ENCODE measurements around the gene ACD.

ACD gene

DNA sequence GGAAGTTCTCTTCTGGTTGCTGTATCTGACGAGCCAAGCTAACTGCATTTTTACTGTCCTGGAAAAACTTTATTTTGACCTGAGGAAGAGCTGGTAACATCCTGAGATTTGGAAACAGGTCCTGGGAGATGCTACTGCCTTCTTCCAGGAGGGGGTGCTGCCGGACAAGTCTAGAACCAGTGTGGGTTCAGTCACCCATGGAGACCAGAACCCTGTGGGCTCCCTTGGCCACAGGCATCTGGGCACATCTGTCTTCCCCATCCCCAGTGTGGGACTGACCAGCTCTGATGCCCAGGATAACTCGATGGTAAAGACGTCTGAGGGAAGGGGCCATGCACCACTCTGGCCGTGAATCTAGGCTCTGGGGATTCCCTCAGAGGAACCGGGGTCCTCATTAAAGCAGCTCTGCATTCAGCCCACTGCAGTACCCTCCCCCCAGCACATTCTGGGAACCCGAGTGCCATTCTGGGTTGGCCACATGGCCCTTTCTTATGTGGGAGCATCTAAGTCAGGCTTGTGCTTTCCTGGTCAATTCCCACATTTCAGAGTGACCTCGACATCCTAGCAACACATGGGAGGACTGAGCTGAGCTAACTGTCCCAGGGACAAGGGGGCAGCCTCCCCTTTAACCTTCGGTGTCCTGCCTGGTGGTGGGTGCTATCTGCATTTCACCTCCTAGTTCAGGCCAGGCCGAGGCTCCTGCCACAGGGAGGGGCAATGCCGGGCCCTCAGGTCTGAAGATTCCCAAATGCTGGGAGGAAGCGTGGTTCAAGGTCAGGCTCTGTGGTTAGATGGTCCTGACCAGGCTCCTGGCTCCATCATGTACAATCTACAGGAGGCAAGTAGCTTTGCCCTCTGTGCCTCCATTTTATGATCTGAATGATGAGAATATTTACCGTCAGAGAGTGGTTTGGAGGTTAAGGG lies 12.9 kb upstream of the ACD start:
- H2BK12ac ChIP-seq (ENCODE audit: low read length), result no peak overlapping the region
- H4K8ac ChIP-seq (ENCODE audit: low read depth, low read length), result no peak overlapping the region
- H4K91ac ChIP-seq (ENCODE audit: low read depth, low read length), result no peak overlapping the region
- H3K4ac ChIP-seq (ENCODE audit: low read depth, low read length), result no peak overlapping the region
- H3K23ac ChIP-seq (ENCODE audit: low read length), result no peak overlapping the region
- peak; percentile 60 to 83 for DNase-seq
- no peak overlapping the region for H2AFZ ChIP-seq (ENCODE audit: insufficient read depth, low read length, poor library complexity)
- no peak overlapping the region for H2BK120ac ChIP-seq (ENCODE audit: insufficient read depth, low read length, poor library complexity)
- H2AK5ac ChIP-seq (ENCODE audit: low read length), result no peak overlapping the region
- no peak overlapping the region for H3K18ac ChIP-seq (ENCODE audit: low read length)
- H3K9ac ChIP-seq (ENCODE audit: low read length), result no peak overlapping the region
- no peak overlapping the region for H4K12ac ChIP-seq (ENCODE audit: low read depth, low read length)
- H3K79me2 ChIP-seq (ENCODE audit: control insufficient read depth, insufficient read depth, low read length, poor library complexity), result no peaks in the 10 kb centered on the region
- no peaks in the 10 kb centered on the region for H3K9me3 ChIP-seq (ENCODE audit: insufficient read depth, low read depth, low read length)
- peaks cover 7 to 18% of the 10 kb centered on the region in 2 experiments for H3K36me3 ChIP-seq (ENCODE audit: control insufficient read depth in 1 of 2, insufficient read depth in 2 of 2, low read length in 2 of 2)
- no peak overlapping the region for H3K4me2 ChIP-seq (ENCODE audit: low read length)
- peaks cover 8 to 13% of the 10 kb centered on the region in 2 experiments for H3K4me1 ChIP-seq (ENCODE audit: control insufficient read depth in 1 of 2, insufficient read depth in 2 of 2, low read length in 2 of 2)
- H3K14ac ChIP-seq (ENCODE audit: low read length), result no peak overlapping the region
- no CpG with 5 or more reads among the region's 13 CpGs for WGBS (ENCODE audit: extremely low coverage, insufficient coverage, insufficient read length)
- no peaks in the 10 kb centered on the region for H3K27me3 ChIP-seq (ENCODE audit: insufficient read depth, low read length)
- no peak overlapping the region for H3K4me3 ChIP-seq (ENCODE audit: low read depth, low read length)
- no peak overlapping the region for H2BK5ac ChIP-seq (ENCODE audit: low read depth, low read length, poor library complexity)
- H3K27ac ChIP-seq (ENCODE audit: low read depth, low read length), result no peak overlapping the region
- H3K79me1 ChIP-seq (ENCODE audit: low read length), result peaks cover 4% of the 10 kb centered on the region

DNA sequence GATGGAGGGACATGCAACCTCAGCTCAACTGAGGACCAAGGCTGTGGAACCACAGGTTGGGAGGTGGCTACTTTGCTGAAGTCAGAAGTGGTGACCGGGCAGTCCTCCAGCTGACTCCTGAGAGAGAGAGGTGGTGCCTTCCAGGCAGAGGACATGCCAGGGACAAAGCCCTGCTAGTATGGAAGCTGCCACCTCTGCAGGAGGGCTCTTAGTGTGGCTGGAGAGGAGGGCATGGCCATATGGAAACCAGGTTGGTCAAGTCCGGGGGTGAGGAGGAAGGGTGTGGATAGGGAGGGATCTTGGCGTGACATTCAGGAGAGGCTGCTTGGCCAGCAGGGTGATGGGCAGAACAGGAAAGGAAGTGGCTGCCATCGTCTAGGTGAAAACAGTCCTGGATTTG lies 12.2 kb upstream of the ACD start:
- Histone ChIP-seq H2AK5ac (ENCODE audit: low read length) (no peak overlapping the region), H3K27ac (ENCODE audit: low read depth, low read length) (no peak overlapping the region), H3K79me2 (ENCODE audit: control insufficient read depth, insufficient read depth, low read length, poor library complexity) (no peaks in the 10 kb centered on the region), H3K4me2 (ENCODE audit: low read length) (no peak overlapping the region), H3K36me3 (ENCODE audit: control insufficient read depth in 1 of 2, insufficient read depth in 2 of 2, low read length in 2 of 2) (peaks cover 7 to 18% of the 10 kb centered on the region in 2 experiments), H3K4me1 (ENCODE audit: control insufficient read depth in 1 of 2, insufficient read depth in 2 of 2, low read length in 2 of 2) (peaks cover 6 to 10% of the 10 kb centered on the region in 2 experiments), H3K23ac (ENCODE audit: low read length) (no peak overlapping the region), H3K79me1 (ENCODE audit: low read length) (peaks cover 2% of the 10 kb centered on the region), H2BK120ac (ENCODE audit: insufficient read depth, low read length, poor library complexity) (no peak overlapping the region), H4K91ac (ENCODE audit: low read depth, low read length) (no peak overlapping the region), H3K4me3 (ENCODE audit: low read depth, low read length) (no peak overlapping the region), H2BK12ac (ENCODE audit: low read length) (no peak overlapping the region), H3K4ac (ENCODE audit: low read depth, low read length) (no peak overlapping the region), H4K8ac (ENCODE audit: low read depth, low read length) (no peak overlapping the region), H3K9ac (ENCODE audit: low read length) (no peak overlapping the region), H3K18ac (ENCODE audit: low read length) (no peak overlapping the region), H3K9me3 (ENCODE audit: insufficient read depth, low read depth, low read length) (no peaks in the 10 kb centered on the region), H2AFZ (ENCODE audit: insufficient read depth, low read length, poor library complexity) (no peak overlapping the region), H3K14ac (ENCODE audit: low read length) (no peak overlapping the region), H2BK5ac (ENCODE audit: low read depth, low read length, poor library complexity) (no peak overlapping the region), H3K27me3 (ENCODE audit: insufficient read depth, low read length) (no peaks in the 10 kb centered on the region), H4K12ac (ENCODE audit: low read depth, low read length) (no peak overlapping the region)
- DNase-seq, result no peak
- no CpG with 5 or more reads among the region's 4 CpGs for WGBS (ENCODE audit: extremely low coverage, insufficient coverage, insufficient read length)

DNA sequence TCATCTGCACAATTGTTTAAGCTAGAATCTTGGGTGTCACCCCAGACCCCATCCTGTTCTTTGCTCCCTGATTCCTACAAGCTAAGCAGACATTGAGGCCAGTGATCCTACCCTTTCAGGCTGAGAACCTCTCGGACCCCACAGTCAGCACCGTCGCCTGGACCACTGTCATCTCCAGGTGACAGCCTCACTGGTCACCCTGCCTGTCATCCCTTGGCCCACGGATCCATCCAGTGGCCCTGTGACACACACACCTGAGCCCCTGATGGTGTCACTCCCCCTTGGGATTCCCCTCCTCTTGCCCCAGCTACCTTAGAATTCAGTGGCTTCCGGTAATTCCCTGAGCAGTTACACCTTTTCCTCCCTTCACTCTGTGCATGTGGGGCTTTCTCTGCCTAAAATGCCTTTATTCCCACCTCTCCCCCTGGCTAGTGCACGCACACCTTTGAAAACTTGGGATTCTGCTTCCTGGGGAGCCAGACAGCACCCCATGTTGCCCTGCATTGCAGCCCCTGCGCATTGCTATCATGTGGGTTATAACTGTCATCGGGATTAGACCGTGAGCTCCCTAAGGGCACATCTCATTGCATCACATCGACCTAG lies 9.5 kb upstream of the ACD start:
- Histone ChIP-seq H3K27ac (ENCODE audit: low read depth, low read length) (no peak overlapping the region), H3K4me1 (ENCODE audit: control insufficient read depth in 1 of 2, insufficient read depth in 2 of 2, low read length in 2 of 2) (peaks cover 11% of the 10 kb centered on the region in 2 experiments), H3K4ac (ENCODE audit: low read depth, low read length) (no peak overlapping the region), H2AK5ac (ENCODE audit: low read length) (no peak overlapping the region), H3K4me2 (ENCODE audit: low read length) (no peak overlapping the region), H2BK12ac (ENCODE audit: low read length) (no peak overlapping the region), H4K91ac (ENCODE audit: low read depth, low read length) (no peak overlapping the region), H3K18ac (ENCODE audit: low read length) (no peak overlapping the region), H2BK5ac (ENCODE audit: low read depth, low read length, poor library complexity) (no peak overlapping the region), H3K79me2 (ENCODE audit: control insufficient read depth, insufficient read depth, low read length, poor library complexity) (peaks cover 3% of the 10 kb centered on the region), H3K36me3 (ENCODE audit: control insufficient read depth in 1 of 2, insufficient read depth in 2 of 2, low read length in 2 of 2) (peaks cover 0 to 5% of the 10 kb centered on the region in 2 experiments), H3K4me3 (ENCODE audit: low read depth, low read length) (no peak overlapping the region), H4K12ac (ENCODE audit: low read depth, low read length) (no peak overlapping the region), H3K9me3 (ENCODE audit: insufficient read depth, low read depth, low read length) (no peaks in the 10 kb centered on the region), H3K27me3 (ENCODE audit: insufficient read depth, low read length) (no peaks in the 10 kb centered on the region), H3K79me1 (ENCODE audit: low read length) (peaks cover 5% of the 10 kb centered on the region), H3K9ac (ENCODE audit: low read length) (no peak overlapping the region), H2BK120ac (ENCODE audit: insufficient read depth, low read length, poor library complexity) (no peak overlapping the region), H3K23ac (ENCODE audit: low read length) (no peak overlapping the region), H4K8ac (ENCODE audit: low read depth, low read length) (no peak overlapping the region), H2AFZ (ENCODE audit: insufficient read depth, low read length, poor library complexity) (no peak overlapping the region), H3K14ac (ENCODE audit: low read length) (no peak overlapping the region)
- DNase-seq, result no peak
- WGBS (ENCODE audit: extremely low coverage, insufficient coverage, insufficient read length), result no CpG with 5 or more reads among the region's 10 CpGs

DNA sequence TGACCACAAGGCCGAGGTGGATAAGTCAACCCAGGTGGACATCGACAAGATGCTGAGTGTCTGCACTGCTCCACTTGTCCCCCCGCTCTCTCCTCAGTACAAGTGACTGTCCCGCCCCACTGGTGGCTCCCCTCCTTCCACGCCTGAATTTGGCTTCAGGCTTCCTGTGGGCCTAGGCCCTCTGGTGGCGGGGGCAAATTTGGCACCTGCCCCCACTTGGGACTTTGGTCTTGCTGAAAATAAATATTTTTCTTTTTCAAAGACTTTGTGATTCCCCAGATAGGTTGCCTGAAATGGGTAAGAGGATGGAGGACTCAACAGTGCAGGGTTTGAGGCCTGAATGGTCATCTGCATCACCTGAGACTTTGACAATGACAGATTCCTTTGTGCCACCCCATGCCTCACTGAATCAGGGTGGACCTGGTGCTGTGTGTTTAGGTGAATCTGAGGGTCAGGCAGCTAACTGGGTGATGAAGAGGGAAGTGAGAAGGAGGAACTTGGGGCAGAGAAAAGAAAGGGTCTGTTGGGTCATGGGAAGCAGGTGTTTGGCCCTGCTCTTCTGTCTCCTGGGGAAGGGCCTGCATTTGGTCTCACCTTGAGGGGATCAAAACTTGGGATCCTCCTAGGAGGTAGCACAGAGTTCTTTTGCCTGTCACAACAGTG lies 8.6 kb upstream of the ACD start:
- Histone ChIP-seq H3K4me2 (ENCODE audit: low read length) (no peak overlapping the region), H2AFZ (ENCODE audit: insufficient read depth, low read length, poor library complexity) (no peak overlapping the region), H2BK5ac (ENCODE audit: low read depth, low read length, poor library complexity) (no peak overlapping the region), H3K36me3 (ENCODE audit: control insufficient read depth in 1 of 2, insufficient read depth in 2 of 2, low read length in 2 of 2) (no peaks in the 10 kb centered on the region), H2AK5ac (ENCODE audit: low read length) (no peak overlapping the region), H3K27me3 (ENCODE audit: insufficient read depth, low read length) (no peaks in the 10 kb centered on the region), H3K14ac (ENCODE audit: low read length) (no peak overlapping the region), H3K18ac (ENCODE audit: low read length) (no peak overlapping the region), H3K4me1 (ENCODE audit: control insufficient read depth in 1 of 2, insufficient read depth in 2 of 2, low read length in 2 of 2) (peaks cover 11% of the 10 kb centered on the region in 2 experiments), H4K8ac (ENCODE audit: low read depth, low read length) (no peak overlapping the region), H3K9me3 (ENCODE audit: insufficient read depth, low read depth, low read length) (no peaks in the 10 kb centered on the region), H3K27ac (ENCODE audit: low read depth, low read length) (no peak overlapping the region), H3K79me1 (ENCODE audit: low read length) (peaks cover 5% of the 10 kb centered on the region), H3K9ac (ENCODE audit: low read length) (no peak overlapping the region), H4K12ac (ENCODE audit: low read depth, low read length) (no peak overlapping the region), H3K79me2 (ENCODE audit: control insufficient read depth, insufficient read depth, low read length, poor library complexity) (peaks cover 3% of the 10 kb centered on the region), H3K23ac (ENCODE audit: low read length) (no peak overlapping the region), H4K91ac (ENCODE audit: low read depth, low read length) (no peak overlapping the region), H3K4me3 (ENCODE audit: low read depth, low read length) (no peak overlapping the region), H3K4ac (ENCODE audit: low read depth, low read length) (no peak overlapping the region), H2BK12ac (ENCODE audit: low read length) (no peak overlapping the region), H2BK120ac (ENCODE audit: insufficient read depth, low read length, poor library complexity) (no peak overlapping the region)
- WGBS (ENCODE audit: extremely low coverage, insufficient coverage, insufficient read length), result no CpG with 5 or more reads among the region's 6 CpGs
- no peak for DNase-seq

All from trophoblast cell (in vitro differentiated cells and primary cell).